HFFc6 (cell line): ENCODE measurements around the gene CLK3. TPM values are rescaled to one million over a fixed set of nuclear protein-coding genes. Genes with fewer than 3 reads are reported as not detected.

Experiments
- DNase-seq: peaks from one replicate; pipeline ENCODE4 v3.0.0-alpha.2; 2018
- H3K27ac Mint-ChIP-seq: 2 replicates; pipeline ENCODE4 v1.8.0; 2020; ENCODE audit warnings: mild to moderate bottlenecking, mixed read lengths
- H3K27me3 Mint-ChIP-seq: 2 replicates; pipeline ENCODE4 v1.8.0; 2021; ENCODE audit warnings: mild to moderate bottlenecking, moderate library complexity, mixed read lengths; ENCODE audit not compliant: insufficient read depth
- H3K36me3 Mint-ChIP-seq: 2 replicates; pipeline ENCODE4 v1.8.0; 2021; ENCODE audit warnings: low read depth, mixed read lengths
- H3K4me1 Mint-ChIP-seq: 2 replicates; pipeline ENCODE4 v1.8.0; 2020; ENCODE audit warnings: low read depth, mixed read lengths
- H3K4me3 Mint-ChIP-seq: 2 replicates; pipeline ENCODE4 v1.8.0; 2020; ENCODE audit warnings: mild to moderate bottlenecking, moderate library complexity, mixed read lengths
- H3K9me3 Mint-ChIP-seq: 2 replicates; pipeline ENCODE4 v1.8.0; 2020; ENCODE audit warnings: mild to moderate bottlenecking, mixed read lengths
- CTCF ChIP-seq: fragments of 200-600 bp; sonication (generic); IDR thresholded peaks from 2 replicates; pipeline ENCODE4 v1.5.0; 2021; ENCODE audit warnings: antibody characterized with exemption, mild to moderate bottlenecking
- total RNA-seq, 6 experiments: library from RNA; stranded (reverse); fragmentation: NEBNext Ultra II Directional; extraction: Animal tissue kit (Norgen Biotek cat#: 25700); gene quantifications; 2 replicates in 1 of 6; 3 replicates in 5 of 6; pipeline ENCODE4 v1.2.3, GENCODE V29; 2021

The CLK3 gene
- total RNA-seq, 6 experiments from 2014 or later = 45.4 to 53.0 (median 46.9) TPM

- no peak overlapping the region for H3K27ac Mint-ChIP-seq
- peaks cover 3% of the 10 kb centered on the region; the same call in 1 of the 2 replicates for H3K27me3 Mint-ChIP-seq
- no peak for DNase-seq
- H3K36me3 Mint-ChIP-seq = no peaks in the 10 kb centered on the region
- no peaks in the 10 kb centered on the region for H3K9me3 Mint-ChIP-seq
- H3K4me3 Mint-ChIP-seq = no peak overlapping the region
- TF ChIP-seq CTCF = no peak
- H3K4me1 Mint-ChIP-seq = peaks cover 14% of the 10 kb centered on the region
Observed at GRCh38 chr15:74603026-74603788, 12.4 kb upstream of the CLK3 start.

GRCh38 chr15:74603789-74604705 is 11.6 kb upstream of the CLK3 start:
- no peaks in the 10 kb centered on the region for H3K9me3 Mint-ChIP-seq

GRCh38 chr15:74604983-74605794 is 10.4 kb upstream of the CLK3 start:
- no peaks in the 10 kb centered on the region for H3K4me1 Mint-ChIP-seq
- DNase-seq = no peak
- H3K9me3 Mint-ChIP-seq = no peaks in the 10 kb centered on the region
- peaks cover 15% of the 10 kb centered on the region for H3K27me3 Mint-ChIP-seq
- no peak overlapping the region for H3K4me3 Mint-ChIP-seq
- TF ChIP-seq CTCF = no peak
- H3K27ac Mint-ChIP-seq = no peak overlapping the region
- no peaks in the 10 kb centered on the region for H3K36me3 Mint-ChIP-seq

More at GRCh38 chr15:74603789-74604705, 11.6 kb upstream of the CLK3 start:
- peaks cover 6% of the 10 kb centered on the region for H3K27me3 Mint-ChIP-seq
- no peak for DNase-seq
- no peak for TF ChIP-seq CTCF
- H3K4me3 Mint-ChIP-seq = no peak overlapping the region
- no peaks in the 10 kb centered on the region for H3K36me3 Mint-ChIP-seq
- no peak overlapping the region for H3K27ac Mint-ChIP-seq
- peaks cover 6% of the 10 kb centered on the region for H3K4me1 Mint-ChIP-seq

GRCh38 chr15:74605795-74606150 is 9.9 kb upstream of the CLK3 start:
- H3K36me3 Mint-ChIP-seq = no peaks in the 10 kb centered on the region

More at GRCh38 chr15:74605795-74606150, 9.9 kb upstream of the CLK3 start:
- no peak for DNase-seq
- no peak overlapping the region for H3K27ac Mint-ChIP-seq
- H3K9me3 Mint-ChIP-seq = no peaks in the 10 kb centered on the region
- no peaks in the 10 kb centered on the region for H3K4me1 Mint-ChIP-seq
- TF ChIP-seq CTCF = no peak
- no peak overlapping the region for H3K4me3 Mint-ChIP-seq
- H3K27me3 Mint-ChIP-seq = peaks cover 16% of the 10 kb centered on the region
